Measurements from ENCODE around the gene SPAG9.
"Not testable (repeated sequence)": the region's sequence is repeated elsewhere in the genome, so short reads cannot be mapped to it uniquely, and the experiment has no call there.

SPAG9 gene

GRCh38 chr17:51135956-51136355, 15.3 kb upstream of the SPAG9 start:
- DNase-seq, result no peak

GRCh38 chr17:51133365-51133764, 12.7 kb upstream of the SPAG9 start:
- DNase-seq, result no peak

- no peak for DNase-seq
Measured at GRCh38 chr17:51132964-51133319, 12.3 kb upstream of the SPAG9 start.

GRCh38 chr17:51128076-51128475, 7.4 kb upstream of the SPAG9 start:
- DNase-seq, result peak; percentile 21

- DNase-seq, result no peak
Measured at GRCh38 chr17:51124640-51125503, 4.2 kb upstream of the SPAG9 start.

GRCh38 chr17:51122473-51123115, 1.9 kb upstream of the SPAG9 start:
- not testable (repeated sequence) for DNase-seq

- peak; percentile 92 for DNase-seq
Measured at GRCh38 chr17:51121620-51122472, 1.2 kb upstream of the SPAG9 start.

GRCh38 chr17:51120357-51120738, 320 bp downstream of the SPAG9 start:
- DNase-seq, result peak; percentile 47

GRCh38 chr17:51119415-51120356, 982 bp downstream of the SPAG9 start:
- DNase-seq, result peak; percentile 42

GRCh38 chr17:51118330-51119195, 2.1 kb downstream of the SPAG9 start:
- no peak for DNase-seq

- no peak for DNase-seq
Measured at GRCh38 chr17:51115179-51115578, 5.5 kb downstream of the SPAG9 start.

- DNase-seq, result not testable (repeated sequence)
Measured at GRCh38 chr17:51112303-51113222, 8.1 kb downstream of the SPAG9 start.

- no peak for DNase-seq
Measured at GRCh38 chr17:51107778-51108177, 12.9 kb downstream of the SPAG9 start.

GRCh38 chr17:51103451-51103850, 17.2 kb downstream of the SPAG9 start:
- DNase-seq, result no peak

GRCh38 chr17:51103050-51103449, 17.6 kb downstream of the SPAG9 start:
- DNase-seq, result no peak

- no peak for DNase-seq
Measured at GRCh38 chr17:51097708-51098446, 22.8 kb downstream of the SPAG9 start.

GRCh38 chr17:51091635-51092034, 29.0 kb downstream of the SPAG9 start:
- no peak for DNase-seq

GRCh38 chr17:51088868-51089267, 31.8 kb downstream of the SPAG9 start:
- DNase-seq, result not testable (repeated sequence)

GRCh38 chr17:51088287-51088686, 32.4 kb downstream of the SPAG9 start:
- no peak for DNase-seq
